GM15510 (cell line): ENCODE data around the gene ACIN1.
A peak's percentile ranks its signal among the peaks of the same experiment; 100 is the strongest.

ENCODE experiments used
- POLR2A ChIP-seq: IDR thresholded peaks from 3 replicates; pipeline ENCODE4 v1.6.1; 2011; ENCODE audit warnings: borderline replicate concordance; ENCODE audit not compliant: insufficient read length; ENCODE audit errors: extremely low read depth

The ACIN1 gene

DNA sequence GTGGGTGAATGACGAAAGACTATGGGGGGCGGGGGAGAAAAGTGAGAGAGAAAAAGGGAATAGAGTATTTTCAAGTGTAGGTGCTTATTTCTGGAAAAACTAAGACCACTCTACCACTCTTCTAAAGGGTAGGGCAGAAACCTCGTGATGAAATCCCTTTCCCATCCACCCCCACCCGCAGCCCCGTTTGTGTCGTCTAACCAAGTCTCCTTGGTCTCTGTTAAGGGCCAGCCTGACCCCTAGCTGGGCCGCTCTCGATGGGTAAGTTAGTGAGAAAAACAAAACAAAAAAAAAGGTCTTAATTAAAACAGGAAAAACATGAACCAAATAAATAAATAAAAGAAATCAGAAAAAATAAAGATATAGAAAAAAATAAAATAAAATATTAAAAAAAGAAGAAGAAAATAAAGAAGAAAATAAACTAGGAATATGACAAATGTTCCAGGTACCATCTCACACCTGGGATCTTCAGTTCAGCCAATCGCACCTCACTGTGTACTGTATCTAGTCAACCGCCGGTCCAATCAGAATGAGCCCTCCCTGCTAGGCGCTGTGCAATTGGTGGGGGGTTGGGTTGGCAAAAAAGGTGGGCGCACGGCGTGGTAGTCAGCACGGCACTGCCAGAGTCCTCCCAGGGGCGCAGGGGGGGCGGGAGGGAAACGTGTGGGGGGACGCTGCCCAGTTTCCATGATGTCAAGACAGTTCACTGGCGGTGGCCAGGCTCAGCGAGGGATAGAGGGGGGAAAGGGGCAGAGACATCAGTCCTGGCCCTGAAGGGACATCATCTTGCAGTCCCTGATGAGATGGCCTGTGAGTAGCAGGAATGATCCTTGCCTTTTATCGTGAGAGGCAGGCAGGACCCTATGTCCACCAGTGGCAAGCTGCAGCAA lies 27.8 kb downstream of the ACIN1 start:
- TF ChIP-seq POLR2A: no peak

DNA sequence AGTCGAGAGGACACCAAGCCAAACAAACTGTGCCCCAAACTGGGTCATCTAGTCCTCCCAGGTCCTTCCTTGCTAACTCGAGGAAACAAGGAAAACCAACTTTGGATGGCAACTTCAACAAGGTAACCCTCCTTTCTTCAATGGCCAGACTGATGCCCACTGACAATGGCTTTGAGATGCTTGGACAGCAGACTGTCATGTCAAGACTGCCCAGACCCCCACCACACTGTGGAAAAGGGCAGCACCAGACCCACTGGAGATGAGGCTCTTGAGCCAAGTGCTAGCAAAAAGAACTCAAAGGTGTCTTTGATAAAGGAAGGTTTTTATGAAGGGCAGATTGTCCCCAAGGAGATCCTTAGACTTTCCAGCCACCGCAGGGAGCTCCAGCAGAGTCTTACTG lies 28.6 kb downstream of the ACIN1 start:
- TF ChIP-seq POLR2A: no peak

DNA sequence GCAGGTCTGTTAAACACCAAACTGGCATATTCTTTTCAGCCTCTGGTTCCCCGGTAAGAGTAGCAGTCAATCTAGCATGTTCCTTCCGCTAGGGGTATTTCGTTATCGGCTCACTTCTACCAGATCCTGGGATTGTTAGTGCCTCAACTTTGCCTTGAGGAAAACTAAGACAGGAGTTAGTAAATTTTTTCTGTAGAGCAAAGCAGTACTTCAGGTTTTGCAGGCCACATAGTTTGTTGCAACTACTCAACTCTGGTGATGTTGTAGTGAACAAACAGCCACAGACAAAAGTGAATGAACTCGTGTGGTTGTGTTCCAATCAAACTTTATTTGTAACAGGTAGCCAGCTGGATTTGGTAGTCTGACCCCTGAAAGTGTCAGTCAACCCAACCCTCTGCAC lies 31.3 kb downstream of the ACIN1 start:
- TF ChIP-seq POLR2A: no peak

DNA sequence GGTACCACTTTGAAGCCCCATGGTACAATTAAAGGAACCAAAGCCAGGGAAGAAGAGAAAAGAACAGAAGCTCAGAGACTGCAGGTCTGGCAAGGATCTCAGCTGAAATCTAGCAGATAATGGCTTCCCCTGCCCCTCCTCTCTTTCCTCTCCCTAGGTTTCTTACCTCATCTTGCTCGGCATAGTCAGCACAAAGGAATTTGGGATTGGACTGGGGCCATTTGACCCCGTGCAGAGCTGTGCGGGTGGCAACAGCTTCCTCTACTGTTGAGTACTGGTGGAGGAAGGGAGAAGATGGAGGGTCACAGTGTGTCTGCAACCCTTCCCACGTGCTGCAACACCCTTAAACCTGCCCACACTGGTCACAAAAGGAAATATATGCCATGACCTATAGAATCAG lies 32.9 kb downstream of the ACIN1 start:
- no peak for TF ChIP-seq POLR2A

DNA sequence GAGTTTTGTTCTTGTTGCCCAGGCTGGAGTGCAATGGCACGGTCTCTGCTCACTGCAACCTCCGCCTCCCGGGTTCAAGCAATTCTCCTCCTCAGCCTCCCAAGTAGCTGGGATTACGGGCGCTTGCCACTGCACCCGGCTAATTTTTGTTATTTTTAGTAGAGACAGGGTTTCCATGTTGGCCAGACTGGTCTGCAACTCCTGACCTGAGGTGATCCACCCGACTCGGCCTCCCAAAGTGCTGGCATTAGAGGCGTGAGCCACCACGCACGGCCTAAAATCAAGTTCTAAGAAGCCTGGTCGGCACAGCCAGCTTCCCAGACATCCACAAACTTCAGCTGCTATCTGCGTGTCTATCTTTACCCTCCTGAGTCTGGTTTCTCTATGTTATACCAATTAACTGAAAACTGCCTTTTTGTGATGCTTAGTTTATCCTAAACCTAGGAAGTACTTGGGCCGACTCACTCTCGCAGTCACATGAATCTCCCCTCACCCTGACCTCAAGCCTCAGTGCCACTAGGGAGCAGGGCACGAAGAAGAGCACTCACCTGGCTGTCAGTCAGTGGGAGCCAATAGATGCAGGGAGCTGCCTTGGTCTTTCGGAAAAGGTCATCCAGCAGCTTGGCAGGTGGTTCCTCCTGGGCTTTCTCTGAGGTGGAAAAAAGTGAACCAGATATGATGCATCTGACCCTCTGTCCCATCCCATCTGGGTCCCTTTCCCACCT lies 34.2 kb downstream of the ACIN1 start:
- no peak for TF ChIP-seq POLR2A

DNA sequence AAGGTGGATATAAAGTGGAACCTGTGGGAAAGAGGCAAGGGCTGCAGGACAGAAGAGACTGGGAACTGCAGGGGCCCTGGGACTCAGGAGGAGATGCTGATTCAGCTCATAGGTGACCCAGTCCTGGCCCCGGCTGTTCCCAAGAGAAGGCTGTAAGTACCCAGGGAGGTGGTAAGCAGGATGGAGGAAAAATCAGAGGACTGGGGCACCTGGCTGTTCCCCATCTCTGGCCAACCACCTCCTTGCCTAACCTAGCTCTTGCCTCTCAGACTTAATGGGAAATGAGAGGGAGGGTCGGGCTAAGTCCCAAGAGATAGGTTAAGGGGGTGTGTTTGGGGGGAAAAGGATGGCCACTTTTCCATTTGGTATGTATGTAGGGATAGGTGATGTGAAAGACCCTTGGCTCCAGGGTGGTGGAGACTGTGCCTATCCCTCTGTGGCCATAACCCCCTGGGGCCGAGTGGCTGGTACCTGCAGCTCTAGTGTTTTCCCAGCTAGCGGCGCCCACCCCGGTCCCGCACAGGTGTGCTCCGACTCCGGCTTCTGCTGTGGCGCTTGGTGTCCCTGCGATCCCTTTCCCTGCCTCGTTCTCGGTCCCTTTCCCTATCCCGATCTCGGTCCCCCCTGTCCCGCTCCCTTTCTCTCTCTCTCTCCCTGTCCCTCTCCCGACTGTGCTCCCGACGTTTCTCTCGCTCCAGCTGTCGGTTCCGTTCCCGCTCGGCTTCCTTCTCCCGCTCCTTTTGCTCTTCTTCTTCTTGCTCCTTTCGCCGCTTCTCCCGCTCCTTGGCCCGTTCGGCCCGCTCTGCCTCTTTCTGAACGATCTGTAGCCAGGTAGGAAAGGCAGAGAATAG lies 36.1 kb downstream of the ACIN1 start:
- no peak for TF ChIP-seq POLR2A

DNA sequence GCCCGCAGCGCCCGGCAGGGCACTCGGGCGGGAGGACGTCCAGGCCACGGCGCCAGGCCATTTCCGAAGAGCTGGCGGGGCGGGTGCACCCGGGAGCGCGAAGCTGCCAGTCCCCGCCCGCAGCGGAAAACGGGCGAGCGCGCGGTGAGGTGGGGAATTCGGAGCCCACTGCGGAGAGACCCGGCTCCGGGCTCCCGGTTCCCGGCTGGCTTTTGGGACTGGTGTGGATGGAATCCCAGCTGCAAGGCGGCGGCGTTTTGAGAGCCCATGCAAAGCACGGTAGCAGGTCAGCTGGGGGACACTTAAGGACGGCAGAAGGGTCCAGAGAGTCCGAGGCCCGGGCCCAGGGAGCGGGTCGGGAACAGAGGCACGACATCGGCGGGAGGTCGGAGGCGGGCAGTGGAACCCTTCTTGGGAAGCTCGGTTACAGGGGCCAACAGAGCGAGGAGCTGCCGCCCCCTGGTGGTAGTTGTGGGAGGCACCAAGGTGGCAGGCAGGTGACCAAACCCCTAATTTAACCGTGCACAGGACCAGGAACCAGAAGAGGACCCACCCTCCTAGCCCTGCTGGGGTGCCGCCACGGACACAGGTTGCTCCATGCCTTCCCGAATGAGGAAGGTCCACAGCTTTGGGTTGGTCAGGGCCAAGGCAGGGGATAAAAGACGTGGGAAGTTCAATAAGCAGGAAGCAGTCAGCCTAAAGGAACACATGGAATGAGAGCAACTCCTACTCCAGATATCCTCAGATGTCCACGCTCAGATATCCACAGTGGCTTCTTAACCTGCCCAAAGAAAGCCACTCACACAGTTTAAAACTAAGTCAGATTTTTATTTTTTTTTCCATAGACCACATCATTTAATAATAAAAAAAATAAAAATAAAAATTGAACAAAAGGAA lies 36.9 kb downstream of the ACIN1 start:
- TF ChIP-seq POLR2A: peak; percentile 10

DNA sequence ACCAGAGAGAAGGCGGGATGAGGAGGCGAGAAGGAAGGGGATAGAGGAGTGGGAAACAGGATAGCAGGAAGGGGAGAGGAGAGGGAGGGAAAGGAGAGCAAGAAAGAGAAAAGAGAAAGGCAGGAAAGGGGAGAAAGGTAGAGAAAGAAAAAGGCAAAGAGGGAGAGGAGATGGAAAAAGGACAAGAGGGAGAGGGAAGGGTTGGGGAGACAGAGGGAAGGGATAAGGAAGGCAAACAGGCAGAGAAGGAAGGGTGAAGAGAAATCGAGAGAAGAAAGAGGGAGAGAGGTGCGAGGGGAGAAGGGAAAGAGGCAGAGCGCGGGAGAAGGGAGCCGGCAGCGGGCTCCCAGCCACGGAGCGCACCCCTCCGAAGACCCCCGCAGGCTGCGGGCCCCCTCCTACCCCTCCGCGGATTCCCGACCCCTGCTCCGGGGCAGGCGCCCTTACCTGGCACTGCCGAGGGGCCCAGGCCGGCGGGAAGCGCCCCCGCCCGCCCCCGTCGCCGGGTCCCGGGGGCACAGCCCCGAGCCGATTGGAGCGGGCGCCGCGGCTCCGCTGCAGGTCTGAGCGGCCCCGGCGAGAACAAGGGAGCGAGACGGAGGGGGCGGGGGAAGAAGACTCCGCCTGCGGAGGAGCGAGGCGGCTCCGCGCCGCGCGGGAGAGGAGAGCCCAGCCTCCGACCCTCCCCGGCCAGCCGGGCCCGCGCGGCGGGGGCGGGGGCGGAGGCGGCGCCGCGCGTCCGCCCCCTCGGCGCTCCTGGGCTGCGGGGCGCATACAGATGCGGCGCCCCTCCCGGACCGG lies 37.8 kb downstream of the ACIN1 start, which contains the start of gene CDH24:
TSS of gene CDH24 (minus strand) at position 565 of the 801 bp plus-strand sequence. CDS start 1,787 bp downstream, outside the sequence.
- TF ChIP-seq POLR2A: peak; percentile 30

DNA sequence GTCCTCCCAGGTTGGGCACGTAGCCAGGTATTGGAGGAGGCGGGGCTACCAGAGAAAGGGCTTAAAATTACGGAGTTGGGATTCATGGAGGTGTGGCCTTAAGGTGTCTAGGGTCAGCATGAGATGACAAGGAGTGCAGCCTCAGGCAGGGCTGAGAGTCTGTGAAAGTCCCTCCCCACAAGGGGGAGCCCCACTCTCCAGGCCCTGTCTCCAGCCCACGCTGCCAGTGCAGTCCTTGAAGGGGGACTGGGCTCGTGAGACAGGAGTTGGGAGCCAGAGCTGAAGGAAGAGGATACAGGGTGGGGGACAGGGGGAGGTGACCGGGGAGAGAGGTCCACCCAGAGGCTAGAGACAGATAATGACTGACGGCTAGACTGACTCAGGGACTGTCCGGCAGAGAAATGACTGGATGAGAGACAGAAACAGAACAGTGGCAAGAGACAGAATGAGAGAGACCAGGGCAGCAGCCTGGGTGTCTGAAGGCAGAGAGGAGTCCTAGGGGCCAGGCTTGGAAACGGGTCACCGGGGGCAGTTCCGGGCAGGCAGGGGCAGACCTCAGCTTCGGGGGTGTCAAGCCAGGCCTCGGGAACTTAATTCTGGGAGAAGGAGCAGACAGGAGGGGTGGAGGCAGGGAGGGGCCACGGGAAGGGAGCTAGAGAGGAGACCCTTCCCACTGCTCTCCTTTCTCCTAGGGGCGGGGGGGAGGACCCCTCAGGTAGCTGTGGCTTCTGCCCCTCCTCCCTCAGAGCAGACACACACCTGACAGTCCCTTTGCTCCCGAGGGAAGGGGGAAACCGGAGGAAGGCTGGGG lies 38.6 kb downstream of the ACIN1 start:
- TF ChIP-seq POLR2A: no peak

DNA sequence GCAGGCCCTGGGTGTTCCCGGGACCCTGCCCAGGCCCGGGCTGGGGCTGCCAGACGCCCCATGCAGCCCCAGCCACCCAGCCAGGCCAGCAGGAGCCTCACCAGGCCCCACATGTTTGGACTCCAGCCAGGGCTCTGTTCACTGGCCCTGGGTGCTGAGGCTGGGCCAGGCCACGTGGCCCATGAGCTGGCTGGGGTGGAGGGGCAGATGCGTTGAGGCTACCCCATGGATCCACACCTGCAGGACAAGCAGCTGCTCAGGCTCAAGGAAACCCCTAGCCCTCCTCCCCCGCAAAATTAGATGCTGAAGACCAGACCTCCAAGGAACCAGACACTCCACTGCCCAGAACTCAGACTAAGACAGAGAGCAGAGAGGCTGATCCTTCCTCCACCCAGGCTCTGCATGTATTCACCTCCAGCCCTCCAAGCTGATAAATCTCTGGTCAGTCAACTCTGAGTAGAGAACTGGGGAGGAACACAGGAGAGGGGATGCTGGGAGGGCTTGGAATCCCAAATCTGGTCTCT lies 39.3 kb downstream of the ACIN1 start:
- TF ChIP-seq POLR2A: no peak

DNA sequence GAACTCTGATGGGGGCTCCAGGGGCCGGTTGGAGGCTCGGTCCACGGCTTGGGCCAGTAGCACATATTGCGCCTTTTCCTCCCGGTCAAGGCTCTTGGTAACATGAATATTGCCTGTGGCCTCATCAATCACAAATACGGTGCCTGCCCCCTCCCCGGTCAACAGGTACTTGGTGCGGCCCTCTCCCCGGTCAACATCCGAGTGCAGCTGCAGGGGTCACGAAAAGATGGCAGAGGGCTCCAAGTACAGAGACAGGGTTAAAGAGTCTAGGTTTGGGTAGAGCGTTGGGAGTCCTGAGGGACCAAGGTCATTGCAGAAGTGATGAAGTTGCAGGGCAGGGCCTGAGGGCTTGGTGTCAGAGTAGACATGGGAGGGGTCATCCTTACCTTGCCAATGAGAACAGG lies 39.8 kb downstream of the ACIN1 start:
- no peak for TF ChIP-seq POLR2A
